Natural killer cell (primary cell): Measurements from ENCODE around the gene STAT4. TPM values are rescaled to one million over a fixed set of nuclear protein-coding genes. Genes with fewer than 3 reads are reported as not detected.

Source experiments
- ATAC-seq, 3 donors: fragments of 150-1000 bp in 2 of 3; fragments of 200-7000 bp in 1 of 3; cut with Tn5 transposase; 1 replicate in 1 of 3; 2 replicates in 2 of 3; pipeline ENCODE4 v1.10.0; 2021; ENCODE audit warnings: mild to moderate bottlenecking in 2 of 3, moderate library complexity in 2 of 3
- DNase-seq, 2 donors: peaks; one replicate each; pipeline versions ENCODE4 v3.0.0 to v3.0.0-alpha.2; 2013 to 2021; ENCODE audit warnings: mixed read lengths in 1 of 2
- H3K27ac ChIP-seq: one replicate; pipeline ENCODE4 v1.5.1; 2013; ENCODE audit warnings: mild to moderate bottlenecking, low read length
- H3K27me3 ChIP-seq: one replicate; pipeline ENCODE4 v1.6.1; 2013; ENCODE audit warnings: low read length; ENCODE audit not compliant: control insufficient read depth, insufficient read depth
- H3K36me3 ChIP-seq: one replicate; pipeline ENCODE4 v1.6.1; 2013; ENCODE audit warnings: low read length; ENCODE audit not compliant: control insufficient read depth, insufficient read depth
- H3K4me1 ChIP-seq: one replicate; pipeline ENCODE4 v1.6.1; 2013; ENCODE audit warnings: low read length; ENCODE audit not compliant: control insufficient read depth, insufficient read depth
- H3K4me3 ChIP-seq: one replicate; pipeline ENCODE4 v1.5.1; 2013; ENCODE audit warnings: low read length
- H3K9me3 ChIP-seq: one replicate; pipeline ENCODE4 v1.6.1; 2013; ENCODE audit warnings: low read length; ENCODE audit not compliant: control insufficient read depth, insufficient read depth
- H3K27ac Mint-ChIP-seq, 2 donors: one replicate each; pipeline ENCODE4 v1.8.0; 2022; ENCODE audit warnings: mild to moderate bottlenecking in 2 of 2, mixed read lengths in 2 of 2, moderate library complexity in 1 of 2
- H3K27me3 Mint-ChIP-seq, 2 donors: one replicate each; pipeline ENCODE4 v1.8.0; 2022; ENCODE audit warnings: low read depth in 2 of 2, mixed read lengths in 2 of 2
- H3K36me3 Mint-ChIP-seq: one replicate; pipeline ENCODE4 v1.8.0; 2022; ENCODE audit warnings: mixed read lengths
- H3K4me1 Mint-ChIP-seq, 2 donors: one replicate each; pipeline ENCODE4 v1.8.0; 2022; ENCODE audit warnings: mixed read lengths in 2 of 2
- H3K4me3 Mint-ChIP-seq: one replicate; pipeline ENCODE4 v1.8.0; 2022; ENCODE audit warnings: mild to moderate bottlenecking, moderate library complexity, mixed read lengths
- H3K9me3 Mint-ChIP-seq, 2 donors: one replicate each; pipeline ENCODE4 v1.8.0; 2022; ENCODE audit warnings: mixed read lengths in 2 of 2
- CTCF ChIP-seq: fragments of 200-600 bp; IDR thresholded peaks from one replicate; pipeline ENCODE4 v1.8.0; 2022; ENCODE audit warnings: antibody characterized with exemption
- WGBS: methylation state at CpG from one replicate; pipeline ENCODE4 v1.1.7; 2013; ENCODE audit warnings: missing lambda C conversion rate; ENCODE audit not compliant: insufficient coverage; 5-methylcytosine and 5-hydroxymethylcytosine counted together
- intact Hi-C: fragments of 100-400 bp; cut with micrococcal nuclease; formaldehyde crosslinking; loops from one replicate; pipeline ENCODE4 v1.14.2; 2022
- total RNA-seq, 4 donors: library from RNA; stranded (reverse); fragments of 120-200 nt in 1 of 4; gene quantifications; one replicate each; pipeline versions ENCODE4 v1.2.3 to v1.2.4, GENCODE V29; 2013 to 2022

Gene STAT4
- total RNA-seq, 3 donors from 2014 or later (not counting 1 experiment from before 2014, with no cell fraction given): 264 to 339 (median 304) TPM

GRCh38 chr2:191050640-191050987 lies 100.2 kb downstream of the STAT4 start:
- no peak for TF ChIP-seq CTCF
- intact Hi-C loops: loop anchor here (2.0 kb wide), 3 partner anchors 14 to 156 kb away; no protein-coding TSS in a partner anchor
- Mint-ChIP-seq H3K9me3 (no peaks in the 10 kb centered on the region), H3K4me1 (peaks cover 35 to 39% of the 10 kb centered on the region in 2 donors), H3K27ac (no peak overlapping the region), H3K27me3 (no peaks in the 10 kb centered on the region), H3K36me3 (no peaks in the 10 kb centered on the region), H3K4me3 (peak overlapping the region; percentile 80)
- no peak for ATAC-seq
- no peak overlapping the region for H3K4me3 ChIP-seq
- no CpG with 5 or more reads among the region's 1 CpG for WGBS
- H3K36me3 ChIP-seq: peaks cover 8% of the 10 kb centered on the region
- H3K27me3 ChIP-seq: no peaks in the 10 kb centered on the region
- H3K27ac ChIP-seq: no peak overlapping the region
- H3K9me3 ChIP-seq: no peaks in the 10 kb centered on the region
- H3K4me1 ChIP-seq: peaks cover 26% of the 10 kb centered on the region
- no peak for DNase-seq

GRCh38 chr2:191049728-191050639 lies 100.8 kb downstream of the STAT4 start:
- DNase-seq (peak in 1 of 2 donors; percentile 42), ATAC-seq (peak; percentile 75 to 83 (median 81))
- H3K9me3 Mint-ChIP-seq: no peaks in the 10 kb centered on the region
- H3K4me3 Mint-ChIP-seq: peak overlapping the region; percentile 80
- no peaks in the 10 kb centered on the region for H3K27me3 Mint-ChIP-seq
- Histone ChIP-seq H3K9me3 (no peaks in the 10 kb centered on the region), H3K27me3 (no peaks in the 10 kb centered on the region), H3K4me1 (peaks cover 26% of the 10 kb centered on the region), H3K27ac (peak overlapping the region; percentile 39), H3K4me3 (no peak overlapping the region), H3K36me3 (peaks cover 8% of the 10 kb centered on the region)
- 11% methylated on average over 2 of the region's 4 CpGs for WGBS
- no peak overlapping the region for H3K27ac Mint-ChIP-seq
- no peak for TF ChIP-seq CTCF
- H3K36me3 Mint-ChIP-seq: no peaks in the 10 kb centered on the region
- intact Hi-C loops: loop anchor here (2.0 kb wide), 3 partner anchors 15 to 157 kb away; no protein-coding TSS in a partner anchor
- peaks cover 36 to 38% of the 10 kb centered on the region in 2 donors for H3K4me1 Mint-ChIP-seq

- Histone ChIP-seq H3K36me3 (peaks cover 8% of the 10 kb centered on the region), H3K27ac (no peak overlapping the region), H3K4me3 (no peak overlapping the region), H3K27me3 (no peaks in the 10 kb centered on the region), H3K4me1 (peaks cover 26% of the 10 kb centered on the region), H3K9me3 (no peaks in the 10 kb centered on the region)
- H3K9me3 Mint-ChIP-seq: no peaks in the 10 kb centered on the region
- peaks cover 31 to 36% of the 10 kb centered on the region in 2 donors for H3K4me1 Mint-ChIP-seq
- ATAC-seq (no peak), DNase-seq (no peak)
- H3K4me3 Mint-ChIP-seq: peak overlapping the region; percentile 10
- H3K27me3 Mint-ChIP-seq: no peaks in the 10 kb centered on the region
- 93% methylated on average over 1 of the region's 3 CpGs for WGBS
- intact Hi-C loops: no loop called here
- peaks cover 8% of the 10 kb centered on the region for H3K36me3 Mint-ChIP-seq
- peak overlapping the region in 1 of 2 donors; percentile 59 for H3K27ac Mint-ChIP-seq
- TF ChIP-seq CTCF: no peak
Observed at GRCh38 chr2:191048073-191048472, 102.7 kb downstream of the STAT4 start.
